GM21526 (cell line): ENCODE results near the gene MED14.
"Not testable (repeated sequence)": the region's sequence is repeated elsewhere in the genome, so short reads cannot be mapped to it uniquely, and the experiment has no call there.

Experiments used
- ATAC-seq: cut with Tn5 transposase; IDR thresholded peaks from one replicate; pipeline ENCODE4 v1.9.1; 2021; ENCODE audit warnings: moderate library complexity; ENCODE audit not compliant: unreplicated experiment, low FRiP score

The MED14 gene

DNA sequence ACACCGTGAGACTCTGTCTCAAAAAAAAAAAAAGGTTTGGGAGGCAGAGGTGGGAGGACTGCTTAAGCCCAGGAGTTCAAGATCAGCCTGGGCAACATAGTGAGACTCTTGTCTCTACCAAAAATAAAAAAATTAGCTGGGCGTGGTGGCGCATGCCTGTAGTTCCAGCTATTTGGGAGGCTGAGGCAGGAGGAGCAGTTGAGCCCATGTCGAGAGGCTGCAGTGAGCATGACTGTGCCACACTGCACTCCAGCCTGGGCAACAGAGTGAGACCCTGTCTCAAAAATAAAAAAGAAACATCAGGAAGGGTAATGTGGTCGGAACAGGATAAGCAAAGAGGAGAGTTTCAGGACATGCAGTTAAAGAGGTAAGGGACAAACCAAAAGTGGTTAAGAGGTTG lies 2.8 kb downstream of the MED14 start:
- ATAC-seq, result not testable (repeated sequence)

DNA sequence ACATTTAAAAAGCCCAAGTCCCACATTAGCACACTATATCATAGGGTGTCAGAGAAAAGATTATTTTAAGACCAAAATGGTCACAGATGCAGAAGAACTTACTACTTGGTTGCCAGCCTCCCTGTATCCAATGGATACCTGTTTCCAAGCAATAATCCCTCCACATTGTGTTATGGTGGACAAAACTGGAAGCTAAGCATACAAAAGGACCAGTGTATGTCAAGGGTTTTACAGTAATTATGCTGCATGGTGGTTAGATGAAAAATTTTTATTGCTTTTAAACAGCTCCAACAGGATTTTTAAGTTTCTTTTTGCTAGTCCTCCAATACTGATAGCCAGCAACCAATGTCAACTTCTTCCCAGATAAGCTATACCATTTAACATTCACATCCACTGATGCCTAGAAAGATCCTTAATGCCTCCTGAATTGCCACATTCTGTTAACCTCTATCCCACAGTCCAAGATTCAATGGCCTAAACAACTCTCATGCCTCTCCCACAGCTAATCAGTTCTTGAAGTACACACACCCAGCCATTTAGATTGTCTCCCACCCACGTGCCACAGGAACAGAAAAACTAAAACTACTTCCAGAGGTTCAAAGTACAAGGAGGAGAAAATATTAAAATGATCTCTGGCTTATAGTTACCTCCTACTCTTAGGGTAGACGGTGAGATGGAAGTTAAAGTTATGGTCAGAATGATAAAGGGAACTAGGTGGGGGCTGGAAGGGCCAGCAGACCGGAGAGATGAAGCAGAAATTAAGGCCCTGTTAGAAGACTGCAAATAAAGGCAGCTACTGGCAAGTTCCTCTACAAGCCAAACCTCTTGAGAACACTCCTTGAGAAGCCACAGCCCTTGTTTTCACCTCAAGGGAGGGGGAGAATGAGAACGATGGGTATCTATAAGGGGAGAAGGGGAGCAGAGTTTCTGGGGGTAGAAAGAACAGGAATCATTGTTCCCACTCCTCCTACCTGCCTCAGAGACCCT lies 5.5 kb downstream of the MED14 start:
- ATAC-seq, result no peak

DNA sequence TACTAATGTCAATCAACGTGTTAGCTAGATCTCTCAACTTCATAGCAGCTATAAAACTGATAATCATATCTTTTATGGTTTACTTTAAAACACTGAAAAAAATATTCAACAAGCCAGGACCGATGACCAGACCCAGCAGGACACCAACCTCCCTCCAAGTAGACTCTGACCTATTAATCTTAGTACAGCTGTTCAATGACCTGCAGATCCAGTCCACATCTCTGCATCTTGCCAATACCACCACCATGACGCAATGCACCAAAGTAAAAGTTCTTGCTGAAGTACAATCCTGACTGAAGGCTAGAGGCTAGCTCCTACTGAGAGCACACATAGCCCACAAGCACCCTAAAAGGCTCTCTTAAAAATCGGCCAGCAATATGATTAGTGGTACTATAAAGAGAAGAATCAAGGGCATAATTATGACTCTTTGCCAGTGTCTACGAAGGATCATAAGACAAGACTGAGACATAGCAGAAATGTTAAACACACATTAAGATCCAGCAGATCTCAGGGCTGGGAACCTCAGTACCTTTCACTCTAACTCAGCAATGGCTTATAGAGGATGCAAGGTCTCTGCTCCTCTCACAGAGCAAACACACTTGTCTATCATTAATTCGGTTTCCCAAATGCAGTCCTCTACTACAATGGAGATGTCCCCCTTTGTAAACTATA lies 7.6 kb downstream of the MED14 start:
- no peak for ATAC-seq

DNA sequence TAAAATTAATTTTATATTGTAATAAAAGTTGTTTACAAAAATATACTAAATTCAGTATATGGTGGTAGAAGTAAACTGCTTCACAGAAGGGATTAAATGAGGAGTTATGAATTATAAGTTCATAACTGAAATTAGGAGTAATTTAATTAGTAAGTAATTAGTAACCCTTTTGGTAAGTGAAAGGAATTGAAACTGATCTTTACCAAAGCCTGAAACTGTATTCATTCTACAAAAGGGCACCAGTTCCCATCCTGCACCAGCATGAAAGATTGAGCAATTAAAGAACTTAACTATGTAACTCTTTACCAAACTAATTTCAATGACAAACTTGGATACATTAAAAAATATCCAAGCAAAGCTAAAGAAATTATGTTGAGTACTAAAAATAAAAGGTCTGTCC lies 8.2 kb downstream of the MED14 start:
- no peak for ATAC-seq

DNA sequence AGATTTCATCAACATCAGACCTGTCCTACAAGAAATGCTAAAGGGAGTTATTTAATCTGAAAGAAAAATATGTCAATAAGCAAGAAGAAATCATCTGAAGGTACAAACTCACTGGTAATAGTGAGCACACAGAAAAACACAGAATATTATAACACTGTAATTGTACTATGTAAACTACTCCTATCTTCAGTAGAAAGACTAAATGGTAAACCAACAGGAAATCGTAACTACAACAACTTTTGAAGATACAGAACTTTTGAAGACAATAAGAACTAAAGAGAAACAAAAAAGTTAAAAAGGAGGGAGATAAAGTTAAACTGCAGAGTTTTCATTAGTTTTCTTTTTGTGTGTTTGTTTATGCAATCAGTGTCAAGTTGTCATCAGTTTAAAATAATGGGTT lies 12.4 kb downstream of the MED14 start:
- no peak for ATAC-seq

DNA sequence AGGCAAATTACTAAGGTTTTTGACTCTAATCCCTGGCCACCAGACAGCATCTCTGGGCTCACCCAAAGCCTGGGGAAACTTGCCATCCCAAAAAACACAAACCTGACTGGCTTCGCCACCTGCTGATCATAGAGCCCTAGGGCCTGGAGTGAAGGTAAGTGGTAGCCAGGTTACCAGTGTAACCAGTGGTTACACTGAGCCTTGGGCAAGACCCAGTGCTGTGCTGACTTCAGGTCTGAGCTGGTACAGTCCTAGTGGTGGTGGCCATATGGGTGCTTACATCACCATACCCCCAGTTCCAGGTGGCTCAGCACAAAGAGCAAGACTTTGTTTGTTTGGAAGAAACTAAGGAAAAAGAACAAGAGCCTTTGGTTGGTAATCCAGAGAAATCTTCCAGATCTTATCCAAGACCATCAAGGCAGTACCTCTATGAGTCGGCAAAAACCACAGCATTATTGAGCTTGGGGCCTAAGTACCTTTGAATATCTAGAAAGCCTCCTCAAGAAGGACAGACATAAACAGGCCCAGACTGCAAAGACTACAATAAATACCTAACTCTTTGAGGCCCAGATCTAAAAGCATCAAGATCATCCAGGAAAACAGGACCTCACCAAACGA lies 13.7 kb downstream of the MED14 start:
- no peak for ATAC-seq

DNA sequence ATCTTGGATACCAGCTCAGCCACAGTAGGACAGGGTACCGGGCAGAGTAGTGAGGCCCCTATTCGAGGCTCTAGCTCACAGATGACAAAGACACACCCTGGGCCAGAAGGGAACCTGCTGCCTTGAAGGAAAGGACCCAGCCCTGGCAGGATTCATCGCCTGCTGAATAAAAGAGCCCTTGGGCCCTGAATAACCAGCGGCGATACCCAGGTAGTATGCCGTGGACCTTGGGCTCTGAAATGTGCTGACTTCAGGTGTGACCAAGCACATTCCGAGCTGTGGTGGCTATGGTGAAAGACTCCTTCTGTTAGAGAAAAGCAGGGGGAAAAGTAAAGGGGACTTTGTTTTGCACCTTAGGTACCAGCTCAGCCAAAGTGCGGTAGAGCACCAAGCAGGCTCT lies 14.6 kb downstream of the MED14 start:
- ATAC-seq, result no peak

DNA sequence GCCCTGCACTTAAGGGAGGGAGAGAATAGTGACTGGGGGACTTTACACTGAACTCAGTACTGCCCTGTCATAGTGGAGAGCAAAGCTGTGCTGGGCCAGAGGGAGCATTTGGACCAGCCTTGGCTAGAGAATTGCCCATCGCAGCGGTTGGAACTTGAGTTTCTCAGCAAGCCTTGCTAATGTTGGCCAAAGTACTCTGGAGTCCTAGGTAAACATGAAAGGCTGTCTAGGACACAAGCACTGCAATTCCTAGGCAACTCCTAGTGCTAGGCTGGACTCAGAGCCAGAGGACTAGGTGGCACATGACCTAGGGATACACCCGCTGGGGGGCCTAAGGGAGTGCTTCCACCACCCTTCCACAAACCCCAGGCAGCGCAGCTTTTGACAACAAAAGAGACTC lies 15.0 kb downstream of the MED14 start:
- ATAC-seq, result no peak

DNA sequence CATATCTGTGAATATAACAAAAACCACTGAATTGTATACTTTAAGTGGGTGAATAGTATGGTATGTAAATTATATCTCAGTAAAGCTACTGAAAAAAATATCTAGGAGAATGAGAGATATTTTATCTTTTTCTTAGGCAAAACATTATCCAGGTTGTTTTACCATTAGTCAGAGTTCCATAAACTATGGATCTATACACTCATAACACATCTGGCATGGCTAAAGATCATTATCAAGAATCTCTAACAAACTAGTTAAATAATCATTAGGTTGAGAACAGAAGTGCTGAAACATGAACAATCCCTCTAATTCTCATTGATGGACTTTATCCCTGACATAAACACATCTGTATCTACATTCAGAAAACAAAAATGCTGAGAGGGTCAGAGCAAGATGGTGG lies 15.6 kb downstream of the MED14 start:
- no peak for ATAC-seq

DNA sequence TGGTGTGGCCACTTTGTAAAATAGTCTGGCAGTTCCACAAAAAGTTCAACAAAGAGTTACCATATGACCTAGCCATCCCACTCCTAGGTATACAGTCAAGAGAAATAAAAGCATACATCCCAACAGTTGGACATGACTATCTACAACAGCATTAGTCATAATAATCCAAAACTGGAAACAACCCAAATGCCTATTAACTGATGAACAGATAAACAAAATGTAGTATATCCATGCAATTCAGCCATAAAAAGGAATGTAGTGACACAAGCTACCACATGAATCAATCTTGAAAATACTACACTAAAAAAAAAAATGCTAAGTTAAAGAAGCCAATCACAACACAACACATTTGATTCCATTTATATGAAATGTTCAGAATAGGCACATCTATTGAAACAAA lies 16.1 kb downstream of the MED14 start:
- ATAC-seq, result no peak

DNA sequence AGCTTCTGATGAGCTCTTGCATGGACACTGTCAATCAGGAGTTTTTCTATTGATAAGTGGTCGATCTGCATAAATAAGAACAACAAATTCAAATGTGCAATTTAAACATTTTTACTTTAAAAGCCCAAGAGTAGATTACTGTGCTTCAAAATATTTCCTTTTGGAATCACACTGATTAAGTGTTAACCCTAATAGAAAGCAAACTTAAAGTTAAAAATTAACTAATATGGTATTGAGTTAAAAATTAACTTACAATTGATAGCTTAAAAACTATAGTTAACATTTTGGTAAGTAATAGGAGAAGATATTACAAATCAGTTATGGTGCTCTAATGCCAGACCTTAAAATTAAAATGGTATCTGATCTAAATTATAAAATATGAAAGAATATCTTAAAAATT lies 25.9 kb downstream of the MED14 start:
- ATAC-seq, result no peak

DNA sequence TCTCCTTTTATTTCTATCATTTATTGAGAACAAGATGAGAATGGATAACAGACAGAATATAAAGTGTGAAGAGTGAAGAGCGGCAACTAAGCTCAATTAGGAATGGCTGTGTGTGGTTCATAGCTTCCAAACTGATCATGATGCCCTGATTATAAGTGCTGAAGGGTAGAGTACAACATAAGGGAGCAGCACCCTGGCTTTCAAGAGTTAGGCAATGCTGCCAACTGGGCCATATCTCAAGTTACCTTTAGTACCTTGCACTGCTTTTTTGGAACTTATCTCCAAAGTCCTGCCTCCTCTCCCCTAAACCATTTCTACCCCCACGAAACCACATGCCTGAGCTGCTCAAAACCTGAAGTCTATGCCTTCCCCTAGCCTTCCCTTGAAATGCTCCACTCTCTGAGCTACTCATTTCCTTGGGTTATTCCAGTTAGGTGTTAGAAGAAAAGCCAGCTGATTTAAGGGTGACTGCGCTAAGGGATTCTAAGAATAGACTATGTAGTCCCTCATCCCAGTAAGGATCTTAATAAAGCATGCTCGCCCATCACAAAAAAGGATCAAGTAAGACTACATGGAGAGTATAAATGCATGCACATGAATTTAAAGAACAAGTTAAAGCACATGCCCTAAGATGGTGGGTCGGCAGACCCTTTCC lies 29.6 kb downstream of the MED14 start:
- ATAC-seq, result no peak

DNA sequence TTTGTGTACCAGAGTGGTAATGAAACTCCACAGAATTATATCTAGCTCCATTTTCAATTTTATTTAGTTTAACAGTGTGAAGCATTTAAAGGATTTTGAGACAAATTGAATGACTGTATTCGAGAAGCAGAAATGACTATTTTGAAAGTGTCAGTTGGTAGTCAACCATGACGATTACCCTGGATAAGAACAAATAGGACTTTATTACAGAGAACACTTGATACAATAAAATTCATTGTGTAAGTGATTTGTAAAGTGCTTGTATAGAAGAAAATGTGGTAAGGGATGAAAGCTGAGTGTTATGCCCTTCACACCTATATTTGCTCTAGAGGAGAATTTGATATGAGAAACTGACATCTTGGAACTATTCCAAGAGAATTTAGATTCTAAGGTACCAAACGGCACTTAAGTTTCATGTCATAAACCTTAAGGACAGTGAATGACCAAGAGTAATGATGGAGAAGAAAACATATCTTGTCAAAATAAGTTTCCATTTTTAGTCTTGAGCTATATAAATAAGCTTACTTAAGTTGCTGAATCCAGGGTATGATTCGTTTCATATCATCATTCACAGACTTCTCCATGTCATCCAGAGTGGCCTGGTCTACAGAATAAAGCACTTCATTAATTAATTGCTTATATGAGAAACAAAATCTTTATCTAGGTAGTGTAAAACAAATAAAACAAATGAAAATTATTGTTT lies 34.6 kb downstream of the MED14 start:
- ATAC-seq, result no peak

DNA sequence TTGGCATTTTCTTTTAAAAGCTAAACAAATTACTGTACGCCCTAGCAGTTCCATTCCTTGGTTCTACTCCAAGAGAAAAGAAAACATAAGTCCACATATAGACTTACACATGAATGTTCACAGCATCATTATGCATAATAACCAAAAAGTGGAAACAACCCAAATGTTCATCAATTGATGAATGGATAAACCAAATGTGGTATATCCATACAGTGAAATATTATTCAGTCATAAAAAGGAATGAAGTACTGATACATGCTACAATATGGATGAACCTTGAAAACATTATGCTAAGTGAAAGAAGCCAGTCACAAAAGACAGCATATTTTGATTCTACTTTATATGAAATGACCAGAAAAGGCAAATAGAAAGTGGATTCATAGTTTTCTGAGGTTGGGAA lies 36.5 kb downstream of the MED14 start:
- ATAC-seq, result no peak

DNA sequence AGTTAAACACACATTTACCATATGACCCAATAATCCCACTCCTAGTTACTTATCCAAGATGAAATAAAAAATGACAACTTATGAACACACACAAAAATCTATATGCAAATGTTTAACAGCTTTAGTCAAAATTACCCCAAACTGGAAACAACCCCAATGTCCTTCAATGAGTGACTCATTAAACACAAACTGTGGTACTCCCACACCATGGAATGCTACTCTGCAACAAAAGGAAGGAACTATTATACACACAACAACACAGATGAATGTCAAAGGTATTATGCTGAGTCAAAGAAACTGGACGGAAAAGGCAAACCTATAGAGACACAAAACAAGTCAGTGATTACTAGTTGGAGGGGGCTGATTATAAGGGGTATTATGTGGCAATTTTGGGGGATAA lies 40.5 kb downstream of the MED14 start:
- ATAC-seq, result no peak

DNA sequence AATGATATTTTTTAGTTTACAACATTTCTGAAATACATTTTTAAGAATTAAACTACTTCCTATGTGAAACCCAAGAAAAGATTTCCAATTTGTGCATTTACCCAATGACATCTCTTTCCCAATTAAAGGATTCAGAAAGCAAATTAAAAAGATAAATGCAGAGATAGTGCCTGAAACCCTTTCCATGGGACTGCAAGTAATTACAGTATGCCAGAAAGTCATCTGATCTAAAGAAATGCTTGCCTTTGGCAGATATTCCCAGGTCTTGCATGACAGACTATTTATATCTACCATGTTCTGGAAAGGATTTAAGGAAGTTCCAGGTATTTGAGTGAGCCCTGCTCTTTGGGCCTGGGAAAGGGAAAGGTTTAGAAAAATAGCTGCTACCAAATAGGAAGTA lies 46.4 kb downstream of the MED14 start:
- ATAC-seq, result no peak

DNA sequence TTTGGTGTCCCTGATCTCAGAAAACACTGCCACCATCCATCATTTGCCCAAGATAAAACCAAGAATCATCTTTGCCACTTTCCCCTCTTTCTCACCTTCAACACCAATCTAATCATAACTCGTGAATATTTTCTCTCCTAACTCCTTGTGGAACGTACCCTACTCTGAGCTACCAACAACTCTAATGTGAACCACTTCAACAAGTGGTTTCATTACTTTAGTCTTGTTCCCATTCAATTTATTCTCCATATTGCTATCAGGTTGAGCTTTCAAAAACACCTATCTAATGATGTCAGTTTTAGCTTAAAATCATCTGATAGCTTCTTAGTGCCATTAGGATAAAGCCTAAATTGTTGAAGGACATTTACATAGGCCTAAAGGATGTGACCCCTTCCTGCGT lies 48.2 kb downstream of the MED14 start:
- ATAC-seq, result no peak

DNA sequence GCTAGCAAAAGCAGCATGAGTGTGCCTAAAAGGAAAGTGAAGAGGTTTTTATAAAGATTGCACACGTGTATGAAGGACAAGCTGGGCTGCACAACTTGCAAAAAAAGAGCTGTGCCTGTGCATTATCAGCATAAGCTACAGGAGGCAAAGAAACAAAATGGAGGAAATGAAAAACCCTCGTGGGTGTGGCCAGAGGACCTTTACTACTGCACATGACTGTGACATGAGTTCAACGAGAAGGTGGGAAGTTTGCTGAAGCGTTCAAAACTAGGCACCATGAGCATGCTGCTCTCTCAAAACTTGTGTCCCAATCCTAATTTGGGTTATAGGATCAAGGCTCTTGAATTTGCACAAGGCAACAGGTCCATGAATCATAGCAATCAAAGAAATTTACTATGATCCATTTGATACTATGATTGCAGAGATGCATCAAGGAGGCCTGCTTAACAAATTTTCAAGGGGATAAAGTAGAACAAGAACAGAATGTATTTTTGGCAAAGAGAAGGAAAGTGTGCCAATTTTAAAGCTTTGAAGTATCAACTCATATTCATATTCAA lies 49.9 kb downstream of the MED14 start:
- no peak for ATAC-seq

DNA sequence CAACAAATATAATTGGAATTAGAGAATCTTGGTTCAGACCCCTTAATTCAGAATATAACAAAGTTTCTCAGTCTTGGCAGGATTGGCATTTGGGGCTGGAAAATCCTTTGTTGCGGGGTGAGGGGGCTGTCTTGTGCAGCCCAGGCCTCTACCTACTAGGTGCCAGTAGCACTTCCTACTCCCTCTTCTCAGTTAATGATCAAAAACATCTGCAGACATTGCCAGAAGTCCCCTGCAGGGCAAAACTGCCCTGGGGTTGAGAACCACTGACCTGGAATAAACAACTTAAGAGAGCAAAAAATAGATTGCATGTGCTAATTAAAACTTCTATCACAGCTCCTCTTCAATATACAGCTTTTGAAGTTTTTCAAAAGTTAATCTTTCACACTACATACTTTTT lies 51.2 kb downstream of the MED14 start:
- no peak for ATAC-seq

DNA sequence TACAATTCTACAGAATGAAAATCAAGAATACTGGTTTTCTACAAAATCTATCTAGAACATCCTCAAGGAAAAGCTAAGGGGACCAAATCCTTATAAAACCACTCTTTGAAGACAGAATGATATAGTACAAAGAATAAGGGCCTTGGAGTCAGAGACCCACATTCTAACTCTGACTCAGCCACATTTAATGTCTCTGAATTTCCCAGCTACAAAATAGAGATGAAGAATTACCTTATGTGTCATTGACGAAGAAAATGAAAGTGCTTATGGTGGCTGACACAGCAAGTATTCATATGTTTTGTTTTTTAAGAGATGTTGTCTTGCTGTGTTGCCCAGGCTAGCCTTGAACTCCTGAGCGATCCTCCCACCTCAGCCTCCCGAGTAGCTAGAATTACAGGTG lies 52.1 kb downstream of the MED14 start:
- no peak for ATAC-seq
